Chondrocyte (in vitro differentiated cells): ENCODE results near the gene FAM120A. TPM values are rescaled to one million over a fixed set of nuclear protein-coding genes. Genes with fewer than 3 reads are reported as not detected.

ENCODE experiments used
- DNase-seq: peaks from one replicate; pipeline ENCODE4 v3.0.0; 2021; ENCODE audit warnings: mixed read lengths, low spot score
- H3K27ac Mint-ChIP-seq: one replicate; pipeline ENCODE4 v1.8.0; 2021; ENCODE audit warnings: mild to moderate bottlenecking, moderate library complexity, mixed read lengths; ENCODE audit not compliant: unreplicated experiment
- H3K27me3 Mint-ChIP-seq: 2 replicates; pipeline ENCODE4 v1.8.0; 2021; ENCODE audit warnings: low read depth, mixed read lengths
- H3K36me3 Mint-ChIP-seq: 2 replicates; pipeline ENCODE4 v1.8.0; 2021; ENCODE audit warnings: low read depth, mixed read lengths
- H3K4me1 Mint-ChIP-seq: 2 replicates; pipeline ENCODE4 v1.8.0; 2021; ENCODE audit warnings: low read depth, mild to moderate bottlenecking, mixed read lengths
- H3K4me3 Mint-ChIP-seq: one replicate; pipeline ENCODE4 v1.8.0; 2021; ENCODE audit warnings: mild to moderate bottlenecking, moderate library complexity, mixed read lengths; ENCODE audit not compliant: unreplicated experiment
- H3K9me3 Mint-ChIP-seq: 2 replicates; pipeline ENCODE4 v1.8.0; 2021; ENCODE audit warnings: low read depth, mixed read lengths
- total RNA-seq: library from RNA; stranded (reverse); gene quantifications from 3 replicates; pipeline ENCODE4 v1.2.1, GENCODE V29; 2021
- TF ChIP-seq, protein P1 (sequence below): fragments of 200-600 bp; sonication (generic); IDR thresholded peaks from 2 replicates; pipeline ENCODE4 v1.5.0; 2021; ENCODE audit warnings: antibody characterized with exemption, mild to moderate bottlenecking, moderate library complexity

Gene FAM120A
- total RNA-seq, 1 donor from 2014 or later: 89.9 TPM

DNA sequence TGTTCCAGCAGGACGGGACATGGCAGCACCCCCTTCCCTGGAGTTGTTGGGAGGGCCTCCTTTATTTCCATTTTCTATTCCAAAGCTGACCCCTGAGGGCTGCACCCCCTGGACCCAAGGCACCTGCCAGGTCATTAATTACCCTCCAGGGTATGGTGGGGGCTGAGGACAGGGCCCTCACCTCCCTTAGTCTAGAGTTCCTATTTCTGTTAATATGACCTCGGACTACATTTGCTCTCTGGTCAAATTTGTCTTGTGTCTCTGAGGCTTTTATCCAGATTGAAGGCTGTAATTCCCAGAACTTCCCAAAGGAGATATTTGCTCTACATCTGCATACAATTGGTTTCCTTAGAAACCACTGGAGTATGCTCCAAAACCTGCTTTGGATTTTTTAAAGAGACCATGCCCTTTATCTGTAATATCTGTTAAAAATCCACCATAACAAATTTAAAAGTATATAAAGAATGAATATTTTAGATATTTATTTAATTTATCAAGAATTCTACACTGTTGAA is 141.7 kb downstream of the FAM120A start:
- no peaks in the 10 kb centered on the region for H3K36me3 Mint-ChIP-seq
- no peak overlapping the region for H3K4me3 Mint-ChIP-seq
- H3K9me3 Mint-ChIP-seq: no peaks in the 10 kb centered on the region
- H3K27ac Mint-ChIP-seq: no peak overlapping the region
- H3K4me1 Mint-ChIP-seq: peaks cover 32% of the 10 kb centered on the region
- DNase-seq: no peak
- no peaks in the 10 kb centered on the region for H3K27me3 Mint-ChIP-seq
- TF ChIP-seq, protein P1, sequence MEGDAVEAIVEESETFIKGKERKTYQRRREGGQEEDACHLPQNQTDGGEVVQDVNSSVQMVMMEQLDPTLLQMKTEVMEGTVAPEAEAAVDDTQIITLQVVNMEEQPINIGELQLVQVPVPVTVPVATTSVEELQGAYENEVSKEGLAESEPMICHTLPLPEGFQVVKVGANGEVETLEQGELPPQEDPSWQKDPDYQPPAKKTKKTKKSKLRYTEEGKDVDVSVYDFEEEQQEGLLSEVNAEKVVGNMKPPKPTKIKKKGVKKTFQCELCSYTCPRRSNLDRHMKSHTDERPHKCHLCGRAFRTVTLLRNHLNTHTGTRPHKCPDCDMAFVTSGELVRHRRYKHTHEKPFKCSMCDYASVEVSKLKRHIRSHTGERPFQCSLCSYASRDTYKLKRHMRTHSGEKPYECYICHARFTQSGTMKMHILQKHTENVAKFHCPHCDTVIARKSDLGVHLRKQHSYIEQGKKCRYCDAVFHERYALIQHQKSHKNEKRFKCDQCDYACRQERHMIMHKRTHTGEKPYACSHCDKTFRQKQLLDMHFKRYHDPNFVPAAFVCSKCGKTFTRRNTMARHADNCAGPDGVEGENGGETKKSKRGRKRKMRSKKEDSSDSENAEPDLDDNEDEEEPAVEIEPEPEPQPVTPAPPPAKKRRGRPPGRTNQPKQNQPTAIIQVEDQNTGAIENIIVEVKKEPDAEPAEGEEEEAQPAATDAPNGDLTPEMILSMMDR: no peak

DNA sequence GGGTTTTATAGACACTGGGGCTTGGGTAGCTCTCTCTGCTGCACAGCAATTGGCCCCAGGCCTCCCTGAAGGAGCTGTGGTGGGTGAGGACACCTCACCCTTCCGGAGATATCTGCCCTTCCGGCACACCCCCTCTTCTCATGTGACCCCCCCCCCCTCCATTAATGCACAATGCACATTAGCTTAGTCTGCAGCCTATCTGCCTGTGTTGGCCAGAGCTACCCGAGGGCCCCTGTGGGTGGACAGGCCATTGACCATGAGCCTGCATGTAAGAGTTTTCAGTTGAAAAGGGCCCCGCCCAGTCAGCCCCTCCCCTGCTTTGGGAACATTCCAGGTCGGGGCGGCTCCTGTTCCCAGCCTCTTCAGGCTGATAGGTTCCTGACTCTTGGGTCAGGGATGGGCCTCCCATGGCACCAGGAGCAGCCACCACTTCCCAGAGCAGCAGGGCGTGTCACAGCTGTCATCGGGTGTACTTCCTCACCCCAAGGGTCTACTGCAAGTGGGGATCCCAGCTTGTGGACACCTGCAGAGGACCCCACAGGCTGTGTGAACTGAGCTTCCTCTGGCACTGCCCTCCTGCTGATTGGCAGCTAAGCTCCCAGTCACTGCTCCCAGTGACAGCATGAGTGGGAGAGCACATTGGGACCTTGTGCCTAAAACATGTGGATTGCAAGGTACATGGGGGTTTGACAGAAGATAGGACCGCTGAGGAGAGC is 142.7 kb downstream of the FAM120A start:
- Mint-ChIP-seq H3K27ac (no peak overlapping the region), H3K9me3 (no peaks in the 10 kb centered on the region)

DNA sequence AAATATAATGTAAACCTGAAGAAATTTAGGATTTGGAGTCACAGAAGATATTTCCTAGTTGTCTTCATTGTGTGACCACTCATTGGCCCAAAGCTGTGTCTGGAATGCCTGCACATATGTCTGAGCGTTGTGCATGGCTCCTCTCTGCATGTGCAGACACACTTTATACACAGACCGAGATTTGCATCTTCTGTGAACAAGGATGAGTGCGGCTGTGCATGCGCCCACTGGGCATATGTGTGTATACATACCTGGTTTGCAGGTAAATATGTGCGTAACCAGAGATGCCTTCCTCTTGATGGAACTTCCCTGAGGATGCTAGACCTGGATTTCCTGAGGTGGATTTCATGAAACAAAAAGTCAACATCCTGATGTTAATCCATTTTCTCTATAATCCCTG is 144.0 kb downstream of the FAM120A start:
- Mint-ChIP-seq H3K9me3 (no peaks in the 10 kb centered on the region), H3K36me3 (no peaks in the 10 kb centered on the region), H3K4me1 (peaks cover 27% of the 10 kb centered on the region), H3K4me3 (no peak overlapping the region), H3K27me3 (no peaks in the 10 kb centered on the region), H3K27ac (no peak overlapping the region)
- no peak for DNase-seq
- TF ChIP-seq, protein P1: no peak

More for the DNA sequence above, 142.7 kb downstream of the FAM120A start:
- no peaks in the 10 kb centered on the region for H3K36me3 Mint-ChIP-seq
- H3K27me3 Mint-ChIP-seq: no peaks in the 10 kb centered on the region
- peaks cover 31% of the 10 kb centered on the region for H3K4me1 Mint-ChIP-seq
- TF ChIP-seq, protein P1: no peak
- no peak for DNase-seq
- no peak overlapping the region for H3K4me3 Mint-ChIP-seq

DNA sequence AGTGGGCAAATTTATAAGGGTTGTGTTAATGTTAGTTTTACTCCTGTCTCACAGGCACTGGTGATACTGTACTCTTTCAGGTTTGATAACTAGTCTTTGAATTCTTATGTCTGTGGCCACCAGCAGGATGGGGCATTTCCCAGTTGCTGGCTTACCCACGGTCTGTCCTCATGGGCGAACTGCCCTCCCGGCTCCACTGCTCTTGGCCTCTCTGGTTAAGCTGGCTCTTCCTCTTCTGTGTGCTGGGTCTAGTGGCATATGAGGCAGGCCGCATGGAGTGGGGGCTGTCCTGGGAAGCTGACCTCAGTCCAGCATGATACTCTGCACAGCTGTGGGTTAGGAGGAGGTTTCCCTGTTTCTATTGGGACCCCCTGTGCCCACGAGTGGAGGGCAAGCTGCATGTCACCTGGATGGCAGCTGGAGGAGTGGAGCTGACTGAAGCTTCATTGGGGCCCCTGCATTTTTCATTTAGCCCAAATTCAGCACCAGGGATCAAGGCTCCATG is 144.4 kb downstream of the FAM120A start:
- TF ChIP-seq, protein P1: no peak
- Mint-ChIP-seq H3K4me1 (peaks cover 32% of the 10 kb centered on the region), H3K9me3 (no peaks in the 10 kb centered on the region), H3K4me3 (no peak overlapping the region), H3K27ac (no peak overlapping the region), H3K36me3 (no peaks in the 10 kb centered on the region), H3K27me3 (no peaks in the 10 kb centered on the region)
- no peak for DNase-seq

DNA sequence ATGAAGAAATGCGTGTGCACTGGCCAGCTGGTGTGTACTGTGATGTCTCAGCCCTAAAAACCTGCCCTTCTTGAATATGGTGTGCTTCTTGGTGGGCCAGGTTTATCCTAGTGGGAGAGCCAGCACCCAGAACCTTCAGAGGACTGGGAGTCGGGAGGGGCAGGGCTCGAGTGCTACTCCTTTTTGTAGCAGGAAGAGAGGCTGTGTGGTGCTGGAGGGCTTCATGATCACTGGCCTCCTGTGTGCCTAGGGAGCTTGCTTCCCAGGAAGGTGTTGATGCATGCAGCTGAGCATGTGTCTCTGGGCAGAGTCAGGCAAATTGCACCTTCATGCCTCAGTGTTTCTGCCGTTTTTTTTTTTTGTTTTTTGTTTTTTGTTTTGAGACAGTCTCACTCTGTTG is 144.9 kb downstream of the FAM120A start:
- H3K9me3 Mint-ChIP-seq: no peaks in the 10 kb centered on the region
- TF ChIP-seq, protein P1: no peak
- peaks cover 37% of the 10 kb centered on the region for H3K4me1 Mint-ChIP-seq
- DNase-seq: no peak
- H3K36me3 Mint-ChIP-seq: no peaks in the 10 kb centered on the region
- H3K4me3 Mint-ChIP-seq: no peak overlapping the region
- no peak overlapping the region for H3K27ac Mint-ChIP-seq
- no peaks in the 10 kb centered on the region for H3K27me3 Mint-ChIP-seq
